H1 (cell line): ENCODE results near the gene ELMO3. TPM values are rescaled to one million over a fixed set of nuclear protein-coding genes. Genes with fewer than 3 reads are reported as not detected.
A peak's percentile ranks its signal among the peaks of the same experiment; 100 is the strongest.

ENCODE experiments used
- BACH1 ChIP-seq: IDR thresholded peaks from 2 replicates; pipeline ENCODE4 v1.6.1; 2012; ENCODE audit warnings: low read length, improper control_type of control experiment
- BRCA1 ChIP-seq: IDR thresholded peaks from 2 replicates; pipeline ENCODE4 v1.6.1; 2012; ENCODE audit warnings: low read depth, low read length, improper control_type of control experiment
- CEBPB ChIP-seq: IDR thresholded peaks from 2 replicates; pipeline ENCODE4 v1.6.1; 2012; ENCODE audit warnings: low read depth, low read length
- CTBP2 ChIP-seq: IDR thresholded peaks from 2 replicates; pipeline ENCODE4 v1.7.0; 2011; ENCODE audit warnings: borderline replicate concordance, mild to moderate bottlenecking, moderate library complexity, mixed read lengths, low read length; ENCODE audit not compliant: insufficient read depth, insufficient read length
- EGR1 ChIP-seq: IDR thresholded peaks from 2 replicates; pipeline ENCODE4 v1.6.1; 2011; ENCODE audit warnings: low read depth, low read length, borderline replicate concordance
- NRF1 ChIP-seq: IDR thresholded peaks from 2 replicates; pipeline ENCODE4 v1.6.1; 2011; ENCODE audit warnings: mild to moderate bottlenecking, low read depth, low read length, improper control_type of control experiment
- POLR2A ChIP-seq, 2 experiments: IDR thresholded peaks; 1 replicate in 1 of 2; 2 replicates in 1 of 2; pipeline ENCODE4 v1.6.1; 2011; ENCODE audit warnings: low read depth in 2 of 2, low read length in 2 of 2, mild to moderate bottlenecking in 2 of 2; ENCODE audit errors: control extremely low read depth in 1 of 2
- POLR2AphosphoS5 ChIP-seq: IDR thresholded peaks from 2 replicates; pipeline ENCODE4 v1.6.1; 2011; ENCODE audit warnings: low read depth, low read length
- RFX5 ChIP-seq: IDR thresholded peaks from 2 replicates; pipeline ENCODE4 v1.6.1; 2011; ENCODE audit warnings: low read depth, low read length, improper control_type of control experiment, borderline replicate concordance
- SIX5 ChIP-seq: IDR thresholded peaks from 2 replicates; pipeline ENCODE4 v1.6.1; 2011; ENCODE audit warnings: mild to moderate bottlenecking, low read depth, low read length
- SP1 ChIP-seq: IDR thresholded peaks from 2 replicates; pipeline ENCODE4 v1.6.1; 2011; ENCODE audit warnings: low read depth, low read length
- TAF1 ChIP-seq: IDR thresholded peaks from 2 replicates; pipeline ENCODE4 v1.6.1; 2011; ENCODE audit warnings: mild to moderate bottlenecking, low read depth, low read length
- TBP ChIP-seq: IDR thresholded peaks from 2 replicates; pipeline ENCODE4 v1.6.1; 2011; ENCODE audit warnings: low read depth, low read length, improper control_type of control experiment
- TCF12 ChIP-seq: IDR thresholded peaks from 2 replicates; pipeline ENCODE4 v1.6.1; 2011; ENCODE audit warnings: low read depth, mild to moderate bottlenecking, low read length
- ZNF274 ChIP-seq: IDR thresholded peaks from 2 replicates; pipeline ENCODE4 v1.7.0; 2012; ENCODE audit warnings: low read length, borderline replicate concordance; ENCODE audit errors: extremely low read depth
- polyA plus RNA-seq, 7 experiments: library from polyadenylated mRNA; depleted of rRNA in 3 of 7; stranded (reverse) in 5 of 7; unstranded in 2 of 7; fragments of >200 nt in 5 of 7; fragments of 200-250 nt in 2 of 7; gene quantifications; 1 replicate in 5 of 7; 2 replicates in 1 of 7; 4 replicates in 1 of 7; pipeline versions ENCODE4 v1.2.1 to v1.2.3, GENCODE V29; 2011 to 2013; ENCODE audit warnings: missing spikeins in 2 of 7, mixed read lengths in 2 of 7
- total RNA-seq: library from RNA; stranded (reverse); fragmentation: NEBNext Ultra II Directional; extraction: Animal tissue kit (Norgen Biotek cat#: 25700); gene quantifications from 2 replicates; pipeline ENCODE4 v1.2.1, GENCODE V29; 2021
- TF ChIP-seq, protein P1 (sequence below): IDR thresholded peaks from 2 replicates; pipeline ENCODE4 v1.6.1; 2011; ENCODE audit warnings: low read length, improper control_type of control experiment
- TF ChIP-seq, protein P2 (sequence below): IDR thresholded peaks from 2 replicates; pipeline ENCODE4 v1.6.1; 2012; ENCODE audit warnings: inconsistent platforms
- TF ChIP-seq, protein P3 (sequence below), 3 experiments: IDR thresholded peaks; 1 replicate in 2 of 3; 2 replicates in 1 of 3; pipeline versions ENCODE4 v1.5.1 to v1.6.1; 2011; ENCODE audit warnings: low read length in 3 of 3, mild to moderate bottlenecking in 3 of 3, inconsistent platforms in 2 of 3, low read depth in 1 of 3, moderate library complexity in 1 of 3; ENCODE audit not compliant: insufficient read depth in 1 of 3; ENCODE audit errors: control extremely low read depth in 1 of 3

The ELMO3 gene
- total and polyA plus RNA-seq, 2 of the 8 experiments (the other 6 are each of a cell fraction or from before 2014, with no cell fraction given) = 9.6 to 10.9 TPM

DNA sequence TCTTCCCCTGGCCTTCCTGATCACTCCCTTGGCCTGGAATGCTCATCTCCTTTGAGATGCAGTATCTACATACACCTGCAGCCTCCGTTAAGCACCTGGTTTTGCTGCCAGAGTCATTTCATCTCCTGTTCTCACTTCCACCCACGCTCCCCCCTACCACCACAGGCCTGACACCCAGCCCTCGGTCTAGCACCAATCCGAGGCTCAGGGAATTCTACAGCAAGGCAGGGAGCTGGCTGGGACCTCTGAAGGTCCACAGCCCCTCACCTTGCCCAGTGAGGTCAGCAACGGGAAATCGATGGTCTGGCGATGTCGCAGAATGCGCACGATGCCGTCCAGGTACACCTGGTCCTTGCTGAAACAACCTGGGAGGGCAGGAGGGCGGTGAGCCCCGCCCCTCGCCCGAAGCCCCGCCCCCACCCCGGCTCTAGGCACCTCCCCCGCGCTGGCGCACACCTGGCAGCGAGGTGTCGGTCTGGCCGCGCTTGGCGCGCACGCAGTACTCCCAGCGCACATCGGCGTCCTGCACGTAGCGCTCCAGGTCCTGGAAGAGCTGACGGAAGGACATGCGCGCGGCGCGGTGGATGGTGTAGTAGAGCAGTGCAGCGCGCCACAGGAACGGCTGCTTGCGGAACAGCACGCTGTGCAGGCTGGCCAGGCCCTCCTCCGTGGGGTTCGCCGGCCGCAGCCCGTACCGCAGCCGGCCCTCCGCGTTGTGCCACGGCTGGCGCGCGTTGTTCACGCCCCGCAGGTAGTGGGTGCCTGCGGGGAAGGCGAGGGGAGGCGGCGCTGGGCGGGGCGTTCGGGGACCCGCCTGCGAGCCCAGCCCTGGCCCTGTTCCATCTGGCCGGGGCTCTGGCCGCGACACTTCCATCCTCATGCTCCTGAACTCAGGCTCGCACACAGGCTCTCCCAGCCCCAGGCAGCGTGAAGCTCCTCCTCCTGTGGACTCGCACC lies 20.9 kb upstream of the ELMO3 start (continued):
- TF ChIP-seq ZNF274 = no peak
- 0 out of 2 replicates have a peak, but pooled peaks have one; percentile 18 for TF ChIP-seq BACH1
- TF ChIP-seq, protein P1, sequence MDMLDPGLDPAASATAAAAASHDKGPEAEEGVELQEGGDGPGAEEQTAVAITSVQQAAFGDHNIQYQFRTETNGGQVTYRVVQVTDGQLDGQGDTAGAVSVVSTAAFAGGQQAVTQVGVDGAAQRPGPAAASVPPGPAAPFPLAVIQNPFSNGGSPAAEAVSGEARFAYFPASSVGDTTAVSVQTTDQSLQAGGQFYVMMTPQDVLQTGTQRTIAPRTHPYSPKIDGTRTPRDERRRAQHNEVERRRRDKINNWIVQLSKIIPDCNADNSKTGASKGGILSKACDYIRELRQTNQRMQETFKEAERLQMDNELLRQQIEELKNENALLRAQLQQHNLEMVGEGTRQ = no peak
- TF ChIP-seq, protein P2, sequence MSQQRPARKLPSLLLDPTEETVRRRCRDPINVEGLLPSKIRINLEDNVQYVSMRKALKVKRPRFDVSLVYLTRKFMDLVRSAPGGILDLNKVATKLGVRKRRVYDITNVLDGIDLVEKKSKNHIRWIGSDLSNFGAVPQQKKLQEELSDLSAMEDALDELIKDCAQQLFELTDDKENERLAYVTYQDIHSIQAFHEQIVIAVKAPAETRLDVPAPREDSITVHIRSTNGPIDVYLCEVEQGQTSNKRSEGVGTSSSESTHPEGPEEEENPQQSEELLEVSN = peak; percentile 67
- no peak for TF ChIP-seq CTBP2
- TF ChIP-seq CEBPB = no peak
- peak; percentile 33; the same call in 1 of the 2 replicates for TF ChIP-seq SP1
- no peak for TF ChIP-seq RFX5
- TF ChIP-seq BRCA1 = no peak
- TF ChIP-seq, protein P3, sequence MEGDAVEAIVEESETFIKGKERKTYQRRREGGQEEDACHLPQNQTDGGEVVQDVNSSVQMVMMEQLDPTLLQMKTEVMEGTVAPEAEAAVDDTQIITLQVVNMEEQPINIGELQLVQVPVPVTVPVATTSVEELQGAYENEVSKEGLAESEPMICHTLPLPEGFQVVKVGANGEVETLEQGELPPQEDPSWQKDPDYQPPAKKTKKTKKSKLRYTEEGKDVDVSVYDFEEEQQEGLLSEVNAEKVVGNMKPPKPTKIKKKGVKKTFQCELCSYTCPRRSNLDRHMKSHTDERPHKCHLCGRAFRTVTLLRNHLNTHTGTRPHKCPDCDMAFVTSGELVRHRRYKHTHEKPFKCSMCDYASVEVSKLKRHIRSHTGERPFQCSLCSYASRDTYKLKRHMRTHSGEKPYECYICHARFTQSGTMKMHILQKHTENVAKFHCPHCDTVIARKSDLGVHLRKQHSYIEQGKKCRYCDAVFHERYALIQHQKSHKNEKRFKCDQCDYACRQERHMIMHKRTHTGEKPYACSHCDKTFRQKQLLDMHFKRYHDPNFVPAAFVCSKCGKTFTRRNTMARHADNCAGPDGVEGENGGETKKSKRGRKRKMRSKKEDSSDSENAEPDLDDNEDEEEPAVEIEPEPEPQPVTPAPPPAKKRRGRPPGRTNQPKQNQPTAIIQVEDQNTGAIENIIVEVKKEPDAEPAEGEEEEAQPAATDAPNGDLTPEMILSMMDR (IDR thresholded peaks at IDR 0.05; ENCODE audit: control extremely low read depth in 1 of 3, insufficient read depth in 1 of 3, low read depth in 1 of 3, low read length in 3 of 3) = no peak
- TF ChIP-seq TAF1 = peak; percentile 76
- no peak for TF ChIP-seq EGR1
- peak; percentile 50 for TF ChIP-seq NRF1
- no peak for TF ChIP-seq POLR2A (IDR thresholded peaks at IDR 0.05; ENCODE audit: control extremely low read depth in 1 of 2, low read depth in 2 of 2, low read length in 2 of 2)
- no peak for TF ChIP-seq SIX5
- TF ChIP-seq TBP = peak; percentile 50; the same call in 1 of the 2 replicates
- TF ChIP-seq POLR2AphosphoS5 = peak; percentile 48; the same call in 1 of the 2 replicates
- peak; percentile 79; the same call in 1 of the 2 replicates for TF ChIP-seq TCF12
